Natural killer cell treated with Interleukin-12 subunit alpha and Interleukin-12 subunit beta and Interleukin-15 and Interleukin-18, amount 100 ng/mL, for 72 hours (primary cell): Measurements from ENCODE around the gene MEI1. TPM values are rescaled to one million over a fixed set of nuclear protein-coding genes. Genes with fewer than 3 reads are reported as not detected.

Experiments used
- ATAC-seq, 2 donors: fragments of 150-1000 bp; cut with Tn5 transposase in 1 of 2; sonication (Bioruptor Pico), chemical (Tn5 transposase) in 1 of 2; 2 replicates each; pipeline ENCODE4 v1.10.0; 2021
- DNase-seq: peaks from one replicate; pipeline ENCODE4 v3.0.0; 2022; ENCODE audit warnings: low spot score
- H3K27ac Mint-ChIP-seq, 2 donors: 1 replicate in 1 of 2; 2 replicates in 1 of 2; pipeline ENCODE4 v1.8.0; 2022; ENCODE audit warnings: mixed read lengths in 2 of 2, mild to moderate bottlenecking in 1 of 2, moderate library complexity in 1 of 2
- H3K27me3 Mint-ChIP-seq, 2 donors: 1 replicate in 1 of 2; 2 replicates in 1 of 2; pipeline ENCODE4 v1.8.0; 2022; ENCODE audit warnings: mixed read lengths in 2 of 2
- H3K36me3 Mint-ChIP-seq: one replicate; pipeline ENCODE4 v1.8.0; 2022; ENCODE audit warnings: mixed read lengths
- H3K4me1 Mint-ChIP-seq, 2 donors: 1 replicate in 1 of 2; 2 replicates in 1 of 2; pipeline ENCODE4 v1.8.0; 2022; ENCODE audit warnings: low read depth in 2 of 2, mixed read lengths in 2 of 2, mild to moderate bottlenecking in 1 of 2
- H3K4me3 Mint-ChIP-seq: one replicate; pipeline ENCODE4 v1.8.0; 2022; ENCODE audit warnings: mixed read lengths
- H3K9me3 Mint-ChIP-seq: 2 replicates; pipeline ENCODE4 v1.8.0; 2022; ENCODE audit warnings: mixed read lengths
- total RNA-seq, 2 donors: library from RNA; stranded (reverse); gene quantifications; one replicate each; pipeline ENCODE4 v1.2.3, GENCODE V29; 2022

Gene MEI1
- total RNA-seq, 2 donors from 2014 or later: 20.2 to 82.7 TPM

GRCh38 chr22:41772198-41772597 lies 72.9 kb downstream of the MEI1 start:
- Mint-ChIP-seq H3K36me3 (no peaks in the 10 kb centered on the region), H3K4me3 (no peak overlapping the region), H3K27ac (no peak overlapping the region), H3K4me1 (peaks cover 9% of the 10 kb centered on the region in 2 donors), H3K27me3 (peaks cover 0 to 5% of the 10 kb centered on the region in 2 donors), H3K9me3 (no peaks in the 10 kb centered on the region)
- DNase-seq (no peak), ATAC-seq (no peak)

GRCh38 chr22:41772645-41773044 lies 73.3 kb downstream of the MEI1 start:
- Mint-ChIP-seq H3K36me3 (no peaks in the 10 kb centered on the region), H3K27ac (peak overlapping the region in 1 of 2 donors; percentile 44), H3K4me1 (peaks cover 9 to 13% of the 10 kb centered on the region in 2 donors), H3K9me3 (no peaks in the 10 kb centered on the region), H3K4me3 (no peak overlapping the region), H3K27me3 (peaks cover 0 to 5% of the 10 kb centered on the region in 2 donors)
- ATAC-seq (peak in 1 of 2 donors; percentile 43), DNase-seq (no peak)

- no peak overlapping the region for H3K27ac Mint-ChIP-seq
- no peak overlapping the region for H3K4me3 Mint-ChIP-seq
- peaks cover 12 to 23% of the 10 kb centered on the region in 2 donors for H3K4me1 Mint-ChIP-seq
- no peaks in the 10 kb centered on the region for H3K9me3 Mint-ChIP-seq
- ATAC-seq (no peak), DNase-seq (no peak)
- no peaks in the 10 kb centered on the region for H3K27me3 Mint-ChIP-seq
- H3K36me3 Mint-ChIP-seq: no peaks in the 10 kb centered on the region
Measured at GRCh38 chr22:41775338-41775737, 76.0 kb downstream of the MEI1 start.

GRCh38 chr22:41775976-41776375 lies 76.7 kb downstream of the MEI1 start:
- Mint-ChIP-seq H3K27ac (no peak overlapping the region), H3K4me1 (peaks cover 18 to 27% of the 10 kb centered on the region in 2 donors), H3K36me3 (no peaks in the 10 kb centered on the region), H3K4me3 (no peak overlapping the region), H3K9me3 (no peaks in the 10 kb centered on the region), H3K27me3 (no peaks in the 10 kb centered on the region)
- ATAC-seq: no peak
- no peak for DNase-seq

GRCh38 chr22:41776381-41776780 lies 77.1 kb downstream of the MEI1 start:
- Mint-ChIP-seq H3K9me3 (no peaks in the 10 kb centered on the region), H3K36me3 (no peaks in the 10 kb centered on the region), H3K27ac (no peak overlapping the region), H3K27me3 (no peaks in the 10 kb centered on the region), H3K4me1 (peaks cover 23 to 31% of the 10 kb centered on the region in 2 donors), H3K4me3 (no peak overlapping the region)
- DNase-seq (no peak), ATAC-seq (no peak)

- H3K27ac Mint-ChIP-seq: peak overlapping the region in 1 of 2 donors; percentile 97
- no peak for DNase-seq
- no peaks in the 10 kb centered on the region for H3K27me3 Mint-ChIP-seq
- ATAC-seq: no peak
- H3K4me1 Mint-ChIP-seq: peaks cover 35 to 40% of the 10 kb centered on the region in 2 donors
- H3K4me3 Mint-ChIP-seq: no peak overlapping the region
- no peaks in the 10 kb centered on the region for H3K36me3 Mint-ChIP-seq
- no peaks in the 10 kb centered on the region for H3K9me3 Mint-ChIP-seq
Measured at GRCh38 chr22:41777749-41778425, 78.6 kb downstream of the MEI1 start.

GRCh38 chr22:41779929-41780505 lies 80.7 kb downstream of the MEI1 start:
- H3K27me3 Mint-ChIP-seq: no peaks in the 10 kb centered on the region
- no peaks in the 10 kb centered on the region for H3K9me3 Mint-ChIP-seq
- ATAC-seq: no peak
- no peaks in the 10 kb centered on the region for H3K36me3 Mint-ChIP-seq
- DNase-seq: no peak
- peak overlapping the region; percentile 89 to 97 for H3K27ac Mint-ChIP-seq
- H3K4me1 Mint-ChIP-seq: peaks cover 38 to 45% of the 10 kb centered on the region in 2 donors
- H3K4me3 Mint-ChIP-seq: peak overlapping the region; percentile 70

- H3K27me3 Mint-ChIP-seq: no peaks in the 10 kb centered on the region
- peaks cover 38 to 45% of the 10 kb centered on the region in 2 donors for H3K4me1 Mint-ChIP-seq
- peak overlapping the region; percentile 89 to 97 for H3K27ac Mint-ChIP-seq
- DNase-seq: peak; percentile 95
- H3K9me3 Mint-ChIP-seq: no peaks in the 10 kb centered on the region
- peak; percentile 98 to 99 for ATAC-seq
- H3K4me3 Mint-ChIP-seq: peak overlapping the region; percentile 96
- no peaks in the 10 kb centered on the region for H3K36me3 Mint-ChIP-seq
Measured at GRCh38 chr22:41780746-41781505, 81.6 kb downstream of the MEI1 start.

- peak overlapping the region; percentile 89 to 97 for H3K27ac Mint-ChIP-seq
- no peaks in the 10 kb centered on the region for H3K36me3 Mint-ChIP-seq
- ATAC-seq (peak; percentile 5 to 28), DNase-seq (no peak)
- H3K27me3 Mint-ChIP-seq: no peaks in the 10 kb centered on the region
- H3K9me3 Mint-ChIP-seq: no peaks in the 10 kb centered on the region
- peaks cover 38 to 45% of the 10 kb centered on the region in 2 donors for H3K4me1 Mint-ChIP-seq
- peak overlapping the region; percentile 96 for H3K4me3 Mint-ChIP-seq
Measured at GRCh38 chr22:41781507-41781906, 82.2 kb downstream of the MEI1 start.

GRCh38 chr22:41782316-41782715 lies 83.0 kb downstream of the MEI1 start:
- Mint-ChIP-seq H3K27me3 (no peaks in the 10 kb centered on the region), H3K4me3 (peak overlapping the region; percentile 96), H3K36me3 (no peaks in the 10 kb centered on the region), H3K27ac (peak overlapping the region; percentile 89 to 97), H3K9me3 (no peaks in the 10 kb centered on the region), H3K4me1 (peaks cover 38 to 48% of the 10 kb centered on the region in 2 donors)
- ATAC-seq: peak; percentile 34 to 58
- no peak for DNase-seq

GRCh38 chr22:41782751-41783150 lies 83.4 kb downstream of the MEI1 start:
- no peaks in the 10 kb centered on the region for H3K27me3 Mint-ChIP-seq
- no peak for DNase-seq
- ATAC-seq: no peak
- peak overlapping the region; percentile 96 for H3K4me3 Mint-ChIP-seq
- H3K36me3 Mint-ChIP-seq: no peaks in the 10 kb centered on the region
- peak overlapping the region; percentile 89 to 97 for H3K27ac Mint-ChIP-seq
- H3K4me1 Mint-ChIP-seq: peaks cover 38 to 44% of the 10 kb centered on the region in 2 donors
- no peaks in the 10 kb centered on the region for H3K9me3 Mint-ChIP-seq

GRCh38 chr22:41787331-41787730 lies 88.0 kb downstream of the MEI1 start:
- peaks cover 6% of the 10 kb centered on the region for H3K36me3 Mint-ChIP-seq
- no peak for ATAC-seq

GRCh38 chr22:41793871-41794270 lies 94.6 kb downstream of the MEI1 start:
- Mint-ChIP-seq H3K9me3 (no peaks in the 10 kb centered on the region), H3K4me1 (peaks cover 6 to 21% of the 10 kb centered on the region in 2 donors), H3K36me3 (peaks cover 12% of the 10 kb centered on the region), H3K27ac (no peak overlapping the region), H3K4me3 (no peak overlapping the region), H3K27me3 (no peaks in the 10 kb centered on the region)
- DNase-seq (no peak), ATAC-seq (no peak)

More at GRCh38 chr22:41787331-41787730, 88.0 kb downstream of the MEI1 start:
- H3K27ac Mint-ChIP-seq: peak overlapping the region in 1 of 2 donors; percentile 50
- H3K9me3 Mint-ChIP-seq: no peaks in the 10 kb centered on the region
- H3K4me3 Mint-ChIP-seq: no peak overlapping the region
- H3K27me3 Mint-ChIP-seq: no peaks in the 10 kb centered on the region
- peaks cover 15 to 25% of the 10 kb centered on the region in 2 donors for H3K4me1 Mint-ChIP-seq
- DNase-seq: no peak

GRCh38 chr22:41798736-41799135 lies 99.4 kb downstream of the MEI1 start:
- no peak for DNase-seq
- H3K9me3 Mint-ChIP-seq: no peaks in the 10 kb centered on the region
- H3K27me3 Mint-ChIP-seq: no peaks in the 10 kb centered on the region
- peak overlapping the region; percentile 86 to 92 for H3K27ac Mint-ChIP-seq
- H3K4me3 Mint-ChIP-seq: peak overlapping the region; percentile 84
- H3K36me3 Mint-ChIP-seq: peaks cover 6% of the 10 kb centered on the region
- peaks cover 25 to 30% of the 10 kb centered on the region in 2 donors for H3K4me1 Mint-ChIP-seq
- ATAC-seq: no peak
